Keratinocyte (primary cell): ENCODE measurements around the gene BBOF1. TPM values are rescaled to one million over a fixed set of nuclear protein-coding genes. Genes with fewer than 3 reads are reported as not detected.
A peak's percentile ranks its signal among the peaks of the same experiment; 100 is the strongest.
"Not testable (repeated sequence)": the region's sequence is repeated elsewhere in the genome, so short reads cannot be mapped to it uniquely, and the experiment has no call there.

Experiments used
- DNase-seq: peaks from one replicate; pipeline ENCODE4 v3.0.0-alpha.2; 2011; ENCODE audit warnings: low read depth, missing footprints, low spot score
- FAIRE-seq: peaks from 2 replicates; lab custom pipeline; 2011; peaks lifted over from hg19 to GRCh38; lab: Jason Lieb, UNC
- H2AFZ ChIP-seq: 2 replicates; pipeline ENCODE4 v1.6.0; 2012; ENCODE audit warnings: low read length, control low read depth, inconsistent platforms; ENCODE audit not compliant: control insufficient read depth
- H3K27ac ChIP-seq: 2 replicates; pipeline ENCODE4 v1.5.1; 2011; ENCODE audit warnings: low read length; ENCODE audit not compliant: control insufficient read depth, insufficient read depth
- H3K27me3 ChIP-seq: 3 replicates; pipeline ENCODE4 v1.6.0; 2011; ENCODE audit warnings: low read length; ENCODE audit not compliant: control insufficient read depth, insufficient read depth; ENCODE audit errors: extremely low read depth
- H3K36me3 ChIP-seq, 2 experiments: 2 replicates in 1 of 2; 3 replicates in 1 of 2; pipeline ENCODE4 v1.5.1; 2011; ENCODE audit warnings: low read length in 2 of 2, mild to moderate bottlenecking in 1 of 2; ENCODE audit not compliant: control insufficient read depth in 2 of 2, insufficient read depth in 2 of 2; ENCODE audit errors: extremely low read depth in 1 of 2
- H3K4me1 ChIP-seq: 3 replicates; pipeline ENCODE4 v1.5.1; 2011; ENCODE audit warnings: low read length; ENCODE audit not compliant: control insufficient read depth, insufficient read depth; ENCODE audit errors: extremely low read depth
- H3K4me2 ChIP-seq: 3 replicates; pipeline ENCODE4 v1.6.0; 2011; ENCODE audit warnings: low read depth, low read length; ENCODE audit not compliant: control insufficient read depth, insufficient read depth; ENCODE audit errors: extremely low read depth
- H3K4me3 ChIP-seq, 3 experiments: fragments of 200-600 bp in 1 of 3; sonication (generic) in 1 of 3; 2 replicates in 2 of 3; 3 replicates in 1 of 3; pipeline ENCODE4 v1.5.1; 2011 to 2016; ENCODE audit warnings: low read length in 3 of 3, mild to moderate bottlenecking in 3 of 3, control low read depth in 2 of 3, inconsistent platforms in 1 of 3, low read depth in 1 of 3, mixed read lengths in 1 of 3, mixed run types in 1 of 3, moderate library complexity in 1 of 3; ENCODE audit not compliant: control insufficient read depth in 2 of 3, insufficient read depth in 2 of 3; ENCODE audit errors: extremely low read depth in 1 of 3
- H3K79me2 ChIP-seq: 2 replicates; pipeline ENCODE4 v1.6.0; 2012; ENCODE audit warnings: low read length; ENCODE audit not compliant: control insufficient read depth, insufficient read depth
- H3K9ac ChIP-seq: 3 replicates; pipeline ENCODE4 v1.6.0; 2011; ENCODE audit warnings: low read length; ENCODE audit not compliant: control insufficient read depth, insufficient read depth; ENCODE audit errors: extremely low read depth
- H3K9me1 ChIP-seq: 3 replicates; pipeline ENCODE4 v1.6.0; 2011; ENCODE audit warnings: low read length; ENCODE audit not compliant: control insufficient read depth, insufficient read depth; ENCODE audit errors: extremely low read depth
- H3K9me3 ChIP-seq: 2 replicates; pipeline ENCODE4 v1.5.1; 2012; ENCODE audit warnings: low read depth, low read length; ENCODE audit not compliant: control insufficient read depth
- H4K20me1 ChIP-seq: 3 replicates; pipeline ENCODE4 v1.6.0; 2011; ENCODE audit warnings: low read length; ENCODE audit not compliant: control insufficient read depth, insufficient read depth; ENCODE audit errors: extremely low read depth
- EZH2 ChIP-seq: IDR thresholded peaks from one replicate; pipeline ENCODE4 v1.6.1; 2012; ENCODE audit warnings: inconsistent platforms, mild to moderate bottlenecking, low read length, moderate library complexity
- dilution Hi-C: fragments of 300-500 bp; cut with MboI; formaldehyde crosslinking; loops from one replicate; pipeline ENCODE4 v1.7.0; 2020; ENCODE audit warnings: low sequenced_read_pairs; ENCODE audit not compliant: extremely low pct_ligation_motif_present
- polyA plus RNA-seq, 5 experiments: library from polyadenylated mRNA; depleted of rRNA in 3 of 5; stranded (reverse) in 3 of 5; stranded (forward) in 1 of 5; unstranded in 1 of 5; fragments of >200 nt; gene quantifications; 1 replicate in 1 of 5; 2 replicates in 3 of 5; 3 replicates in 1 of 5; pipeline versions ENCODE4 v1.2.1 to v1.2.3, GENCODE V29; 2011 to 2012; ENCODE audit warnings: missing spikeins in 2 of 5, low read depth in 1 of 5, low replicate concordance in 1 of 5
- small RNA-seq, 3 experiments: library from RNA; depleted of rRNA; stranded (forward); fragments of <200 nt; gene quantifications; one replicate each; pipeline ENCODE3, GENCODE V24; 2012; ENCODE audit warnings: low read depth in 3 of 3, low replicate concordance in 1 of 3; ENCODE audit not compliant: insufficient read length in 3 of 3
- TF ChIP-seq, protein P1 (sequence below), 3 experiments: IDR thresholded peaks in 1 of 3; conservative IDR thresholded peaks in 1 of 3; optimal IDR thresholded peaks in 1 of 3; 2 replicates in 2 of 3; 3 replicates in 1 of 3; pipeline versions ENCODE3 to v1.5.1; 2011; ENCODE audit warnings: low read length in 3 of 3, mild to moderate bottlenecking in 3 of 3, moderate library complexity in 2 of 3, control low read depth in 1 of 3, inconsistent platforms in 1 of 3; ENCODE audit not compliant: insufficient read depth in 2 of 3; ENCODE audit errors: extremely low read depth in 1 of 3

The BBOF1 gene
- polyA plus RNA-seq, 1 donor (not counting 4 experiments of a cell fraction or from before 2014, with no cell fraction given) = 3.0 TPM

DNA sequence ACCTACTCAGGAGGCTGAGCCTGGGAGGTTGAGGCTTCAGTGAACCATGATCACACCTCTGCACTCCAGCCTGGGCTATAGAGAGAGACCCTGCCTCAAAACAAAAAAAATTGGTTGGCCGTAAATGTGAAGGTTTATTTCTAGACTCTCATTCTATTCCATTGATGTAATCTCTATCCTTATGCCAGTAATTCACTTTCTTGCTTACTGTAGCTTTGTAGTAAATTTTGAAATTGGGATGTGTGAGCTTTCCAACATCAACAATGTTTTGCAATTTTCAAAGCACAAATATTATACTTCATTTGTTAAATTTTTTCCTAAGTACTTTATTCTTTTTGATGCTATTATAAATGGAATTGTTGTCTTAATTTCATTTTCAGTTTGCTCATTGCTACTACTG, 90.2 kb downstream of the BBOF1 start:
- H3K4me3 ChIP-seq = no peak overlapping the region
- no peak overlapping the region for H3K4me2 ChIP-seq
- H3K27me3 ChIP-seq = no peaks in the 10 kb centered on the region
- no peaks in the 10 kb centered on the region for H3K9me3 ChIP-seq
- no peaks in the 10 kb centered on the region for H3K9me1 ChIP-seq
- no peaks in the 10 kb centered on the region for H4K20me1 ChIP-seq
- H2AFZ ChIP-seq = no peak overlapping the region
- FAIRE-seq (no peak), DNase-seq (no peak)
- H3K36me3 ChIP-seq = no peaks in the 10 kb centered on the region
- TF ChIP-seq EZH2 = no peak
- TF ChIP-seq, protein P1, sequence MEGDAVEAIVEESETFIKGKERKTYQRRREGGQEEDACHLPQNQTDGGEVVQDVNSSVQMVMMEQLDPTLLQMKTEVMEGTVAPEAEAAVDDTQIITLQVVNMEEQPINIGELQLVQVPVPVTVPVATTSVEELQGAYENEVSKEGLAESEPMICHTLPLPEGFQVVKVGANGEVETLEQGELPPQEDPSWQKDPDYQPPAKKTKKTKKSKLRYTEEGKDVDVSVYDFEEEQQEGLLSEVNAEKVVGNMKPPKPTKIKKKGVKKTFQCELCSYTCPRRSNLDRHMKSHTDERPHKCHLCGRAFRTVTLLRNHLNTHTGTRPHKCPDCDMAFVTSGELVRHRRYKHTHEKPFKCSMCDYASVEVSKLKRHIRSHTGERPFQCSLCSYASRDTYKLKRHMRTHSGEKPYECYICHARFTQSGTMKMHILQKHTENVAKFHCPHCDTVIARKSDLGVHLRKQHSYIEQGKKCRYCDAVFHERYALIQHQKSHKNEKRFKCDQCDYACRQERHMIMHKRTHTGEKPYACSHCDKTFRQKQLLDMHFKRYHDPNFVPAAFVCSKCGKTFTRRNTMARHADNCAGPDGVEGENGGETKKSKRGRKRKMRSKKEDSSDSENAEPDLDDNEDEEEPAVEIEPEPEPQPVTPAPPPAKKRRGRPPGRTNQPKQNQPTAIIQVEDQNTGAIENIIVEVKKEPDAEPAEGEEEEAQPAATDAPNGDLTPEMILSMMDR (optimal IDR thresholded peaks at IDR 0.05 in 1 of 3, IDR thresholded peaks at IDR 0.05 in 1 of 3, conservative IDR thresholded peaks at IDR 0.05 in 1 of 3; ENCODE audit: extremely low read depth in 1 of 3, insufficient read depth in 2 of 3, low read length in 3 of 3) = no peak
- no peaks in the 10 kb centered on the region for H3K79me2 ChIP-seq
- dilution Hi-C loops = no loop called here
- H3K9ac ChIP-seq = no peak overlapping the region
- H3K27ac ChIP-seq = no peak overlapping the region
- no peaks in the 10 kb centered on the region for H3K4me1 ChIP-seq

DNA sequence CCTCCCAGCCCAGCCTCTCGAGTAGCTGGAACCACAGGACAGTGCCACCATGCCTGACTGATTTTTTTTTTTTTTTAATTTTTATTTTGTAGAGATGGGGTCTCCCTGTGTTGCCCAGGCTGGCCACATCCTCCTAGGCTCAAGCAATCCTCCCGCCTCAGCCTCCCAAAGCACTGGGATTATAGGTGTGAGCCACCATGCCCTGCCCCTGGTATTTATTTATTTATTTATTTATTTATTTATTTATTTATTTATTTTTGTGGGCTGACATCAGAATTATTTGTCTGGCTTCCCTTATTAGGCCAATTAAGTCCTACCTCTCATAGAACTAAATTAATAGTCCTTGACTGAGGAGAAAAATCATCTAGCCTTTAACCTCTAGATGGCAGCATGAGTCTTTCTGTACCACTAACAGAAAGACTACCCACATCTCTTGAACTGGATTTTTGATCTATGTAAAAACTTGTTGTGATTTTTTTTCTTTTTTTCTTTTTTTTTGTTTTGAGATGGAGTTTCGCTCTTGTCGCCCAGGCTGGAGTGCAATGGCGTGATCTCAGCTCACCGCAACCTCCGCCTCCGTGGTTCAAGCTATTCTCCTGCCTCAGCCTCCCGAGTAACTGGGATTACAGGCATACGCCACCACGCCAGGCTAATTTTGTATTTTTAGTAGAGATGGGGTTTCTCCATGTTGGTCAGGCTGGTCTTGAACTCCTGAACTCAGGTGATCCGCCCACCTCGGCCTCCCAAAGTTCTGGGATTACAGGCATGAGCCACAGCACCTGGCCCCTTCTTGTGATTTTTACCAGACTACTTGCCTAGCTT, 92.5 kb downstream of the BBOF1 start:
- FAIRE-seq, H3K4me3 ChIP-seq, H3K27ac ChIP-seq, H3K4me2 ChIP-seq, H2AFZ ChIP-seq, H3K79me2 ChIP-seq, DNase-seq, H4K20me1 ChIP-seq, H3K4me1 ChIP-seq, H3K9ac ChIP-seq, H3K9me3 ChIP-seq, dilution Hi-C loops, H3K9me1 ChIP-seq, H3K27me3 ChIP-seq, H3K36me3 ChIP-seq: not testable (repeated sequence)
- TF ChIP-seq, protein P1 (optimal IDR thresholded peaks at IDR 0.05 in 1 of 3, IDR thresholded peaks at IDR 0.05 in 1 of 3, conservative IDR thresholded peaks at IDR 0.05 in 1 of 3; ENCODE audit: extremely low read depth in 1 of 3, insufficient read depth in 2 of 3, low read length in 3 of 3) = peak in 2 of 3 experiments; percentile 30 to 47

Small RNA genes within 50 kb of the gene (small RNA-seq; reads per million reads assigned to genes)
- gene AC005480.2 = 0 reads per million in 3 experiments

Other genes starting within 250 kb of the BBOF1 start
- 5.0 to 19.5 TPM (median 8.2 TPM) in 3 replicates for gene PTGR2, start 167.5 kb upstream of the BBOF1 start, polyA plus RNA-seq
- gene ZNF410, start 132.5 kb upstream of the BBOF1 start, polyA plus RNA-seq = 44.3 to 57.9 TPM (median 54.8 TPM) in 3 replicates
- gene FAM161B, start 69.3 kb upstream of the BBOF1 start, polyA plus RNA-seq = 1.5 to 1.7 TPM (median 1.5 TPM) in 3 replicates
- 24.2 to 31.8 TPM (median 28.4 TPM) in 3 replicates for gene COQ6, start 69.0 kb upstream of the BBOF1 start, polyA plus RNA-seq
- gene ENTPD5, start 61 bp upstream of the BBOF1 start, polyA plus RNA-seq = 8.7 to 10.5 TPM (median 10.4 TPM) in 3 replicates
- 6.4 to 9.0 TPM (median 8.0 TPM) in 3 replicates for gene ALDH6A1, start 65.1 kb downstream of the BBOF1 start, polyA plus RNA-seq
- 4.9 to 6.8 TPM (median 5.7 TPM) in 3 replicates for gene LIN52, start 65.6 kb downstream of the BBOF1 start, polyA plus RNA-seq
- gene VSX2, start 220.1 kb downstream of the BBOF1 start, polyA plus RNA-seq = not detected in 3 replicates